ENCODE measurements around the gene MRC1. TPM values are rescaled to one million over a fixed set of nuclear protein-coding genes. Genes with fewer than 3 reads are reported as not detected.

The MRC1 gene
- total RNA-seq, 1 donor from 2014 or later: 0.11 TPM

- DNase-seq (no peak), ATAC-seq (ENCODE audit: low read depth) (no peak)
- Mint-ChIP-seq H3K27ac (no peak overlapping the region), H3K27me3 (peaks cover 5% of the 10 kb centered on the region), H3K36me3 (ENCODE audit: low read depth) (no peaks in the 10 kb centered on the region), H3K9me3 (no peaks in the 10 kb centered on the region), H3K4me3 (no peak overlapping the region), H3K4me1 (peaks cover 2% of the 10 kb centered on the region)
- no peak for TF ChIP-seq CTCF (IDR thresholded peaks at IDR 0.05)
- ChIA-PET POLR2A (no interaction called here), CTCF (no interaction called here)
- intact Hi-C loops (cut with micrococcal nuclease): no loop called here
Measured at GRCh38 chr10:17788646-17789045, 20.5 kb upstream of the MRC1 start.

- H3K9me3 Mint-ChIP-seq: no peaks in the 10 kb centered on the region
- no peak overlapping the region for H3K27ac Mint-ChIP-seq
- H3K4me3 Mint-ChIP-seq: no peak overlapping the region
- intact Hi-C loops (cut with micrococcal nuclease): no loop called here
- peaks cover 5% of the 10 kb centered on the region for H3K27me3 Mint-ChIP-seq
- ChIA-PET POLR2A (no interaction called here), CTCF (no interaction called here)
- no peak for TF ChIP-seq CTCF (IDR thresholded peaks at IDR 0.05)
- no peaks in the 10 kb centered on the region for H3K36me3 Mint-ChIP-seq (ENCODE audit: low read depth)
- DNase-seq (no peak), ATAC-seq (ENCODE audit: low read depth) (no peak)
- H3K4me1 Mint-ChIP-seq: no peaks in the 10 kb centered on the region
Measured at GRCh38 chr10:17789396-17789795, 19.8 kb upstream of the MRC1 start.

- H3K4me3 Mint-ChIP-seq: no peak overlapping the region
- no peak overlapping the region for H3K27ac Mint-ChIP-seq
- no peaks in the 10 kb centered on the region for H3K4me1 Mint-ChIP-seq
- CTCF ChIA-PET: no interaction called here
- POLR2A ChIA-PET: no interaction called here
- TF ChIP-seq CTCF (IDR thresholded peaks at IDR 0.05): no peak
- H3K27me3 Mint-ChIP-seq: peaks cover 5% of the 10 kb centered on the region
- H3K9me3 Mint-ChIP-seq: no peaks in the 10 kb centered on the region
- ATAC-seq (ENCODE audit: low read depth) (no peak), DNase-seq (no peak)
- intact Hi-C loops (cut with micrococcal nuclease): no loop called here
- no peaks in the 10 kb centered on the region for H3K36me3 Mint-ChIP-seq (ENCODE audit: low read depth)
Measured at GRCh38 chr10:17790651-17791050, 18.5 kb upstream of the MRC1 start.

- H3K9me3 Mint-ChIP-seq: no peaks in the 10 kb centered on the region
- POLR2A ChIA-PET: no interaction called here
- H3K27me3 Mint-ChIP-seq: peaks cover 5% of the 10 kb centered on the region
- H3K27ac Mint-ChIP-seq: no peak overlapping the region
- no peaks in the 10 kb centered on the region for H3K4me1 Mint-ChIP-seq
- H3K36me3 Mint-ChIP-seq (ENCODE audit: low read depth): no peaks in the 10 kb centered on the region
- DNase-seq (no peak), ATAC-seq (ENCODE audit: low read depth) (no peak)
- no peak overlapping the region for H3K4me3 Mint-ChIP-seq
- TF ChIP-seq CTCF (IDR thresholded peaks at IDR 0.05): no peak
- intact Hi-C loops (cut with micrococcal nuclease): no loop called here
- CTCF ChIA-PET: no interaction called here
Measured at GRCh38 chr10:17792991-17793390, 16.2 kb upstream of the MRC1 start.

GRCh38 chr10:17793823-17794644 lies 15.1 kb upstream of the MRC1 start:
- no peak overlapping the region for H3K27ac Mint-ChIP-seq
- no peak overlapping the region for H3K4me3 Mint-ChIP-seq
- H3K9me3 Mint-ChIP-seq: no peaks in the 10 kb centered on the region
- DNase-seq (no peak), ATAC-seq (ENCODE audit: low read depth) (no peak)
- intact Hi-C loops (cut with micrococcal nuclease): no loop called here
- POLR2A ChIA-PET: no interaction called here
- no peak for TF ChIP-seq CTCF (IDR thresholded peaks at IDR 0.05)
- H3K27me3 Mint-ChIP-seq: peaks cover under 1% of the 10 kb centered on the region
- no peaks in the 10 kb centered on the region for H3K36me3 Mint-ChIP-seq (ENCODE audit: low read depth)
- CTCF ChIA-PET: no interaction called here
- no peaks in the 10 kb centered on the region for H3K4me1 Mint-ChIP-seq
